NCI-H1105 treated with DMSO at 0.1 percent for 48 hours (cell line): Measurements from ENCODE around the gene NR1I3.
A peak's percentile ranks its signal among the peaks of the same experiment; 100 is the strongest.

Source experiments
- DNase-seq: peaks from one replicate; lab custom pipeline; 2025; lab: John Stamatoyannopoulos, UW

NR1I3 gene

DNA sequence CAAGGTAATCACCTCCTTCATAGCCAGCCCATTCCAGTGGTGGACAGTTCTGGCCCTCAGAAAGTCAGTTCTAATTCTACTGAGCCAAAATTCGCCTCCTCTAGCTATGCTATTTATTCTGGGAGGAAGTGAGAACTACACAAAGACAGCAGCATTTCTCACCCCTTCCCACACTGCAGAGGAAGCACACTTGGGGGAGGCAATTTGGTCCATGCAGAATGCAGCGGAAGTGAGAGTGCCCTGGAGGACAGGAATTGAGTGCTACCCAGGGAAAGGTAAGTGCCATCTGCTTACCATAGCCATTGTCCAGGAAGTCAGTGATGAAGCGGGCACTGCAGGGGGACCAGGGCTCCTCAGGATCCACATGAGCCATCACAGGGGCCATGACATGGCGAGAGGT lies 42.8 kb downstream of the NR1I3 start:
- no peak for DNase-seq

DNA sequence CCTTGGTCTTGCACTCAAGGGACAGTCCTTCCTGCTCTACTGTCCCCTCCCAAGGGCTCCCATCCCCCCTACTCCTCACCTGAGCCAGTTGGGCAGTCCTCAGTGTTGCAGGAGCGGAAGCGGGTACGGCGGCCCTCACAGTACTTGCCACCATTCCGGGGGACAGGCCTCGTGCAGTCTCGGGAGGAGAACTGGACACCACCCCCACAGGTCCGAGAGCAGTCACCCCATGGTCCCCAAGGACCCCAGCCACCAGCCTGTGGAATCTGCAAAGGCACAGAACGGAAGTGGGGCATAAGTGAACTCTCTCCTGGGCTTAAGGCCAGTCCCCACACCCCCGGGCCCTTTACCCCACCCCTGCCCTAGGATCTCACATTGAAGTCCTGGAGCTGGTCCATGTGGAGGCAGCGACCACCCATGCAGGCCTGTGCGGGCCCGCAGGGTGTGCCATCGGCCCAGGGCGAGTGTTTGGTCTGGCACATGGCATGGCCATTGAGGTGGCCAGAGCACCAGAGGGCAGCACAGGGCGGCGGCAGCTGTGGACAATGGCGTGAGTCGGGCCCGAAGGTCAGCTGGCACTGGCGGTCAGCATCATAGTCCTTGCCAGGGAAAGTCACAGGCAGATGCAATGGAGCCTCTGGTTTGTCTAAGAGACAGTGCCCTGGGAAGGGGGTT lies 44.3 kb downstream of the NR1I3 start:
- no peak for DNase-seq

DNA sequence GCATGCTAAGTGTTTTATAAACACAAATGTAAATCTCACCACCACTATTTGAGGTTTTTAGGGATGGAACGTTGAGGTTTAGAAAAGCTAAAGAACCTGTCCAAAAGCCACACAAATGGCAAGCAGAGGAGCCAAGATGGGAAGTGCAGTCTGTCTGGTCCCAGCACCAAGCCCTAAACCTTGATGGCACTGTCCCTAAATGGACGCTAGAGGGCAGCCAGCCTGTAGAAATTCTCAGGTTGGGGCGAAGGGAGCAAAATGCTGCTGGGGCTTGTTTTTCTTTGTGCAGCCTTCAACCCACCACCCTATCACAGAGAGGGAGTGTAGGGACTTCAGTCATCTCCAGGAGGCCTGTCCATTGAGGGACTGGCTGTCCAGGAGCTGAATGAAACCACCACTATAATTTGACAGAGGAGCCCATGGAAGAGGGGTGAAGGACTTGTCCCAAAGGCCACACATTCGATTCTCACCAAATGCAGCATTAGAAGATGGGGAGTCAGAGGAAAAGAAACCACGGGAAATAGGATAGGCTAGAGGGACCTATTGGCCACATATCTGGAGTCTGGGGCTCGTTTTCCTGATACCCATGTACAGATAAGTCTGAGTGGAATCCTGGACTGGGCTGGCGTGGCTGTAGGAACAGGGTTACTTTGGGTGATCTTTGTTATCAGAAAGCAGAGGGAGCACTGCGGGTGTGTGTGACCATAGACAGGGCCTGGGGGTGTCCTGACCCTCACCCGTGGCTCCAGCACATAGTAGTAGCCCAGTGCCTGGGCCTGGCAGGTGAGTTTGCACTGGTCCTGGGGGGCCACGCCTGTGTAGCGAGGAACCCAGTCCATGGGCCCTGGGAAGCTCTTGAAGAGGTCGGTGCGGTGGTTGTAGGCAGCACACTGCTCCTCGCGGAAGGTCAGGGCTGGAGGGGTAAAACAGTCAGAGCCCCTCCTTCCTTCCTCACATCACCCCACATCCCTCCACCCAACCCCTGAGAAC lies 45.2 kb downstream of the NR1I3 start:
- DNase-seq = peak; percentile 79

DNA sequence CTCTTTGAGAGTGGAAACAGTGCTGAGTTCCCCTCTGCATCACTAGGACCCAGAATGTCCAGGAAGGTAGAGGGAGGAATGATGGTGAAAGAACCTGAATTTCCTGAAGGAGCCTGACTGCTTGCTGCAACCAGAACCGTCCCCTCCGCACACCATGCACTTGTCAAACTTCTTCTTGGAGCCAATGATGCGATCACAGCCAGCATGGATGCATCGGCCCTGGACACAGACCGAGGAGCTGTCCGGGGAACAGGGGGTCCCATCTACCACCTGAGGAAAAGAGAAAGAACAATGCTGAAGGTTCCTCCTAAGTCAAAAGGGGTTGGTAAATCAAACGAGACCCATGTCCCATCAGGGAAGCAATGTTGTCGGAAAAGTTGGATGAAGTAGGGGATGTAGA lies 46.0 kb downstream of the NR1I3 start:
- no peak for DNase-seq

DNA sequence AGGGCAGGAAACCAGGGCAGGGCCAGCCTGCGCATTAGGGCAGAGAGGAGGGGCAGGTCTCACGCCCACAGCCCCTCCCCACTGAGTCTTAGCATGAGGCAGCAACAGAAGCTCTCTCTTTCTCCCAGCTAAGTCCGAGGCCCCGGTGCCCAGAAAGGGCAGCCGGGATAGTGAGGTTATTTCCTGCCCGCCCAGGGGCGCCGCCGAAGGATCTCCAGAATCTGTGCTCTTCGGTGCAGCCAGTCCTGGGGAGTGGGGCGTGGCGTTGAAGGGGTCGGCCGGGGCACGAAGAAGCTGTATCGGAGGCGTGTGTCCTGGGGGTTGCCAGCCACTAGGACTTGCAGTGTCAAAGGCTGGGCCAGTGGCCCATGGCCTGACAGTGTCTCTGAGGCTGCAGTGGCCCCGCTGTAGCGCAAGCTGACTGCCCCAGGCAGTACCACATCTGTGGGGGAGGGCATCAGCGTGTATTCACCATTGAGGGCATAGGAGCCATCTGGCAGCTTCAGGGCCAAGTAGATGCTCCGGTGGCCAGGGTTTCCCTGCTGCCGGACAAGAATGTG lies 47.0 kb downstream of the NR1I3 start:
- no peak for DNase-seq

DNA sequence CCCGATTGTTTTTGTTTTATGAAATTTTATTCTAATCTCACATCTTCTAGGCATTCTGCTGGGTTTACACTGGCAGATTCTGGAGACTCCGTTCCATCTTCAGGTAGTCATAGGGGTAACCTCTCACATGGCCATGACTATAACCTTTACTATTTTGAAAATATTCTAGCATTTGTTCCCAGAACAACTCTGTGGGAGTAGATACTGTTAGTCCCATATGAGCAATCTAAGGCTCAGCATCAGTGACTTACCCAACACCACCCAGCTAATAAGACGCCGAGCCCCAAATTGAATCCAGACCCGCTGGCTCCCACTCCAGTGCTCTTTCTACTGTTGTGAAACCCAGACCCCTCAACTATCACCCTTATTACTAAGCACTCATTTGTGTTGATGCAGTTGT lies 49.0 kb downstream of the NR1I3 start:
- DNase-seq = no peak

DNA sequence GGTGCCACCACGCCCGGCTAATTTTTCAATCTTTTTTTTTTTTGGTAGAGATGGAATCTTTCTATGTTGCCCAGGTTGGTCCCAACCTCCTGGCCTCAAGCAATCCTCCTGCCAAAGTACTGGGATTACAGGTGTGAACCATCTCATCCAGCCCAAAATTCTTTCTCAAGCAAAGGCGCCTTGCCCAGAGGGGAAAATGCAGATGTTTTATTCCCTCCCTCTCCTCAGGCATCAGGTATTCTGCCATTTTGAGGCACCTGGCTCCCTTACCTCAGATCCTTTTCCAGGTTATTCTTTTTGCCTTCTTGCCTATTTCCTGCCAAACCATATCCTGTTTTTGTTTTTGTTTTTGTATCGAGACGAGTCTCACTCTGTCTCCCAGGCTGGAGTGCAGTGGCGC lies 49.6 kb downstream of the NR1I3 start:
- no peak for DNase-seq

DNA sequence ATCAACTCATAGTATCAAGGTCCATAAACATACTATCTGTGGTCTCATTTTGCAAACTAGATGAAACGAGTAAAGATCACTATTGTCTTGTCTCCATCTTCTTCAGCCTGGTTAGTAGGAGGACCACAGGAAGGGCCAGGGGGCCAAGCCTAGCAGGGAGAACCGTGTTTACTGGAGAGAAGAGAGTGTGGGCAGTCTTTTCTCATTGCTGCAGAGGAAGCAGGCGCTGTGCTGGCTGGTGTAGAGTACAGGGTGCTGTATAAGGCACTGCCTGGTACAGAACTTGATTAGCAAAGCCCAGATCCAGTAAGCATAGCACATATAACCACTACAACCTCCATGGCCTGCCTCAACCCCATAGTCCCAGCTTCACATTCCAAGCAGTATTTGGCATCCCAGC lies 50.7 kb downstream of the NR1I3 start:
- DNase-seq = no peak

DNA sequence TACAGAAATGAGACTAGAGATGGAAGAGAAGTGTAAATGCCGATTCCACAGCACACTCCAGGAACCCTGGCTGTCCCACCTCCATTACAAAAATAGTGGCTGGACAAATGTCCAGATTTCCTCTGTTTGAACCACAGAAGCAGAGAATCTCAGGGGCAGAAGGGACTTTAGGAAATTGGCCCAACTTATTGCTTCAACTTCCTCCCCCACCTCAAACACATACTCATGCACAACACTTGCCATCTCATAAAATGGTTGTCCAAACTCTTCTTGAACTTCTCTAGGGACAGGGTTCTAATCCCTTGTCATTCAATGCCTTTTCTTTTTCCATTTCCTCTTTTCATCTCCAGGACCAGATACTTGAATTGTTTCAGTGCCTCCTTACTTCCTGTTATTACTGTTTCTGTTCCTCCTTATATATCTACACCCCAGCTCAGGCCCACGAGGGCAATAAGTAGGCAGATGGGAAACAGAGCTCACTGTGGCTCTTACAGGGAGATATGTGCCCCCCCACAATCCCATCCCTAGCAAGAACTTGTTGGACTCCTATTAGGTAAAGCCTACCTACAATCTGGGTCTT lies 52.2 kb downstream of the NR1I3 start:
- DNase-seq = no peak

DNA sequence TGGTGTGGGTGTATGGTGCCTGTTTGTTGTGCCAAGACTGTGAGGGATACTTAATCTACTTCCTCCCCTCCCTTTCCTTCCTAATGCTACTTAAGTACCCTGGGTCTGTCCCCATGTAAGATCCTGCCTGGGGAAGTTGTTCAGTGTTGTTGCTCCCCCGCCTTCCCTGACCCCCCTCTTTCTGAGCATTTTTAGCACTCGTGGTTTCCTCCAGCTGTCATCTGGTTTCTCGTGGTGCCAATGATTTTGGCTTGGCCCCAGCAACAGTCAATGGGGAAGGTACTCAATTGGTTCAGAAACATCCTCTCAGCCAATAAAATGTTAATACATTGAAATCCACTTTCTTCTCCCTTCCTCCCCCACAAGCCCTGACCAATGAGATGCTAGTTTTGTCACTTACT lies 52.7 kb downstream of the NR1I3 start:
- DNase-seq = peak; percentile 7

DNA sequence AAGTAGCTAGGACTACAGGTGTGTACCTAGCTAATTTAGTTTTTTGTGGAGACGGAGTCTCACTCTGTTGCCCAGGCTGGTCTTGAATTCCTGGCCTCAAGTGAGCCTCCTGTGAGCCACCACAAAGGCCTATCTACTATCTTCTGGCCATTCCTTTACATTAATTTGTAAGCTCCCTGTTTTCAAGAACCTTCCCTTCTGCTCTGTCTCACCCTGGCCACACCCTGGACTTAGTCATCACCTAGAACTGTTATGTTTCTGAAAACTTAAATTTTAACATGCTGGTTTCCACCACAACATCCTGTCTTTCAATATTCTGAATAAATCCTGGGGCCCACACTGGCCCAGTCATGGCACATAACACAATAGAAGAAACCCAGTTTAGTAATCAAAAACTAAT lies 55.8 kb downstream of the NR1I3 start:
- no peak for DNase-seq

DNA sequence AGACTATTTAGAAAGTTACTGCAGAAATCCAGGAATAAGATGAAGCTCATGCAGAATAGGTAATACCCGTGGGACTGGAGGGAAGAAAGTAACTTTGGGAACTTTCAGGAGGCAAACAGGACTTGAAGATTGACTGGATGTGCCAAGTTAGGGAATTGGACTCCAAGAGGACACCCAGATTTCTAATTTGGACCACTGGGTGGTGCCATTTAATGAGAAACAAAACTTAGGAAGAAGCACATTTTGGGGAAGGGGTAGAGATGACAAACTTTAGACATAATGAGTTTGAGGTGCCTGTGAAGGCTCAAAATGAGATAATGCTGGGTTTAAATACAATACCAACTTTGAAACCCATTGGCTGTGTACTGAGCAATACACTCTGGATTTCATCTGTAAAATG lies 57.4 kb downstream of the NR1I3 start:
- peak; percentile 2 for DNase-seq

DNA sequence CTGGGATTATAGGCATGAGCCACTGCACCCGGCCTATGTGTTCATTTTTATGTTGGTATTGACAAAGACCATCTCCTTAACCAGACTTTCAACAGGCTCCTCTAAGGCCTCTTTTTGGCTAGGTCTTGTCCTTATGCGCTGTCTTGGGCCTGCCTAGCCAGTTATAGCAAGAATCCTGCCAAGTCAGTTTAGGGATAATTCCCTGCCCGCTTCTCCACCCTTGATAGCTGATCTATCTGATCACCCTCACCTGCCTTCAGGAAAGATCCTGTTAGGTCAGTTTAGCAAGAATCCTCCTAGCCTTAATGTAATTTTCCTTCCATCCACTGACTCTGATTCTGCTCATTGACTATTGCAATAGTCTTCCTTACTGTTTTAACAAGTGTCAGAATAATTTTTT lies 58.3 kb downstream of the NR1I3 start:
- DNase-seq = no peak
